ENCODE measurements around the gene CCDC14. TPM values are rescaled to one million over a fixed set of nuclear protein-coding genes. Genes with fewer than 3 reads are reported as not detected.
"Not testable (repeated sequence)": the region's sequence is repeated elsewhere in the genome, so short reads cannot be mapped to it uniquely, and the experiment has no call there.

Gene CCDC14
- total and polyA plus RNA-seq, 9 of the 15 experiments (the other 6 are each of a cell fraction or from before 2014, with no cell fraction given) = 18.6 to 107 (median 57.3) TPM

DNA sequence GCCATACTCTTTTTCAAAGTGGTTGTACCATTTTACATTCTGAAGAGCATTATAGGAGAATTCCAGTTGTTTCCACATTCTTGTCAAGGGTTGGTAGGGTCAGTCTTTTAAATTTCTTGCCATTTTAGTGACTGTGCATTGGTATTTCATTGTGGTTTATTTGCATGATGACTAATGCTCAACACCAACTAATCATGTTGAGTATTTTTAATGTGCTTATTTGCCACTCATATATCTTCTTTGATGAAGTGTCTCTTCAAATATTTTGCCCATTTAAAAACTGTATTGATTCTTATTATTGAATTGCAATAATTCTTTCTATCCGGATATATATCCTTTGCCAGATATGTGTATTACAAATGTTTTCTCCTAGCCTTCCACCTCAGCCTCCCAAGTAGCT, 47.3 kb upstream of the CCDC14 start:
- H3K27ac ChIP-seq (ENCODE audit: extremely low read depth, low read depth, low read length); H3K4me2 ChIP-seq (ENCODE audit: insufficient read depth, low read length); FAIRE-seq; ATAC-seq; H3K4me3 ChIP-seq; H3K9ac ChIP-seq (ENCODE audit: insufficient read depth in 1 of 2, low read depth in 2 of 2, low read length in 2 of 2); H3K36me3 ChIP-seq (ENCODE audit: control insufficient read depth, insufficient read depth, low read length); intact Hi-C loops (cut with micrococcal nuclease); H3K27me3 ChIP-seq (ENCODE audit: control insufficient read depth in 2 of 2, insufficient read depth in 2 of 2, low read length in 2 of 2); H2AFZ ChIP-seq (ENCODE audit: low read depth, low read length); H4K20me1 ChIP-seq (replicated peaks; ENCODE audit: control insufficient read depth, insufficient read depth, low read length); H3K79me2 ChIP-seq (ENCODE audit: control insufficient read depth, insufficient read depth, low read length); in situ Hi-C loops (cut with MboI); H3K9me1 ChIP-seq (ENCODE audit: control insufficient read depth, insufficient read depth, low read length); DNase-seq (ENCODE audit: extremely low read depth in 1 of 4, low spot score in 3 of 4); BruUV-seq (replicated peaks); H3K9me3 ChIP-seq (replicated peaks; ENCODE audit: control insufficient read depth, insufficient read depth, low read depth, low read length); H3K4me1 ChIP-seq (replicated peaks in 1 of 2; ENCODE audit: control insufficient read depth in 2 of 2, insufficient read depth in 2 of 2, low read length in 2 of 2); CTCF ChIA-PET (ENCODE audit: low intra/inter-chr PET ratio): not testable (repeated sequence)
- 0% methylated on average over 1 of the region's 1 CpG for WGBS (ENCODE audit: insufficient coverage, low coverage, missing lambda C conversion rate)
- POLR2A ChIA-PET = interaction anchor here (0.7 kb wide), 1 partner anchor 171 kb away, joined by 4 read pairs; no protein-coding TSS in a partner anchor

DNA sequence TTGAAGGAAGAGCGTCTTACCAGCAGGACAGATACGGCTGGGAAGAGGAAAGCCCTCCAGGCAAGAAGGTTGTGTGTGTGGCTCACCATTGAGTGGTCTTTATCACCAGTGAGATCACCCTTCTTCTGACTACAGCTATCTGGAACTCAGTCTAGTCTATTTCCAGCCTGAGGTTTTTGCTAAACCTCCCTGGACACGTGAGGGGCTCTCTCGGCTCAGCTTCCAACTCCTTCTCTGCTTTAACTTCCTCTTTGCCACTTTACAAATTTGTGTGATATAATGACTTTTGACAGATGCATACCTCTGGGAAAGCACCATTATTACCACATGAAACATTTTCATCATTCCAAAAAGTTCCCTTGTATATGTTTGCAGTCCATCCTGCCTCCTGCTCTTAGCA, 46.2 kb upstream of the CCDC14 start:
- Histone ChIP-seq H3K4me3 (no peak overlapping the region), H3K4me1 (replicated peaks in 1 of 2; ENCODE audit: control insufficient read depth in 2 of 2, insufficient read depth in 2 of 2, low read length in 2 of 2) (no peaks in the 10 kb centered on the region), H2AFZ (ENCODE audit: low read depth, low read length) (no peak overlapping the region), H4K20me1 (replicated peaks; ENCODE audit: control insufficient read depth, insufficient read depth, low read length) (no peaks in the 10 kb centered on the region), H3K27ac (ENCODE audit: extremely low read depth, low read depth, low read length) (no peak overlapping the region), H3K27me3 (ENCODE audit: control insufficient read depth in 2 of 2, insufficient read depth in 2 of 2, low read length in 2 of 2) (no peaks in the 10 kb centered on the region), H3K36me3 (ENCODE audit: control insufficient read depth, insufficient read depth, low read length) (no peaks in the 10 kb centered on the region), H3K9me3 (replicated peaks; ENCODE audit: control insufficient read depth, insufficient read depth, low read depth, low read length) (no peaks in the 10 kb centered on the region), H3K9ac (ENCODE audit: insufficient read depth in 1 of 2, low read depth in 2 of 2, low read length in 2 of 2) (no peak overlapping the region), H3K4me2 (ENCODE audit: insufficient read depth, low read length) (no peak overlapping the region), H3K79me2 (ENCODE audit: control insufficient read depth, insufficient read depth, low read length) (no peaks in the 10 kb centered on the region), H3K9me1 (ENCODE audit: control insufficient read depth, insufficient read depth, low read length) (no peaks in the 10 kb centered on the region)
- FAIRE-seq (no peak), DNase-seq (ENCODE audit: extremely low read depth in 1 of 4, low spot score in 3 of 4) (no peak), ATAC-seq (no peak)
- WGBS (ENCODE audit: insufficient coverage, low coverage, missing lambda C conversion rate) = 0% methylated on average over 3 of the region's 4 CpGs
- POLR2A ChIA-PET = interaction anchor here (0.6 kb wide), 1 partner anchor 194 kb away, joined by 3 read pairs; no protein-coding TSS in a partner anchor
- intact Hi-C loops (cut with micrococcal nuclease) (no loop called here), in situ Hi-C loops (cut with MboI) (no loop called here)
- CTCF ChIA-PET (ENCODE audit: low intra/inter-chr PET ratio) = no interaction called here
- BruUV-seq (replicated peaks) = no TSS peak
- TF ChIP-seq, protein P1, sequence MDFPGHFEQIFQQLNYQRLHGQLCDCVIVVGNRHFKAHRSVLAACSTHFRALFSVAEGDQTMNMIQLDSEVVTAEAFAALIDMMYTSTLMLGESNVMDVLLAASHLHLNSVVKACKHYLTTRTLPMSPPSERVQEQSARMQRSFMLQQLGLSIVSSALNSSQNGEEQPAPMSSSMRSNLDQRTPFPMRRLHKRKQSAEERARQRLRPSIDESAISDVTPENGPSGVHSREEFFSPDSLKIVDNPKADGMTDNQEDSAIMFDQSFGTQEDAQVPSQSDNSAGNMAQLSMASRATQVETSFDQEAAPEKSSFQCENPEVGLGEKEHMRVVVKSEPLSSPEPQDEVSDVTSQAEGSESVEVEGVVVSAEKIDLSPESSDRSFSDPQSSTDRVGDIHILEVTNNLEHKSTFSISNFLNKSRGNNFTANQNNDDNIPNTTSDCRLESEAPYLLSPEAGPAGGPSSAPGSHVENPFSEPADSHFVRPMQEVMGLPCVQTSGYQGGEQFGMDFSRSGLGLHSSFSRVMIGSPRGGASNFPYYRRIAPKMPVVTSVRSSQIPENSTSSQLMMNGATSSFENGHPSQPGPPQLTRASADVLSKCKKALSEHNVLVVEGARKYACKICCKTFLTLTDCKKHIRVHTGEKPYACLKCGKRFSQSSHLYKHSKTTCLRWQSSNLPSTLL (IDR thresholded peaks at IDR 0.05) = no peak
- TF ChIP-seq, protein P2, sequence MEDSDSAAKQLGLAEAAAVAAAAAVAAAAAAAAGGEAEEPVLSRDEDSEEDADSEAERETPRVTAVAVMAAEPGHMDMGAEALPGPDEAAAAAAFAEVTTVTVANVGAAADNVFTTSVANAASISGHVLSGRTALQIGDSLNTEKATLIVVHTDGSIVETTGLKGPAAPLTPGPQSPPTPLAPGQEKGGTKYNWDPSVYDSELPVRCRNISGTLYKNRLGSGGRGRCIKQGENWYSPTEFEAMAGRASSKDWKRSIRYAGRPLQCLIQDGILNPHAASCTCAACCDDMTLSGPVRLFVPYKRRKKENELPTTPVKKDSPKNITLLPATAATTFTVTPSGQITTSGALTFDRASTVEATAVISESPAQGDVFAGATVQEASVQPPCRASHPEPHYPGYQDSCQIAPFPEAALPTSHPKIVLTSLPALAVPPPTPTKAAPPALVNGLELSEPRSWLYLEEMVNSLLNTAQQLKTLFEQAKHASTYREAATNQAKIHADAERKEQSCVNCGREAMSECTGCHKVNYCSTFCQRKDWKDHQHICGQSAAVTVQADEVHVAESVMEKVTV (CRISPR knock-in tag; IDR thresholded peaks at IDR 0.05) = no peak
- TF ChIP-seq, protein P3, sequence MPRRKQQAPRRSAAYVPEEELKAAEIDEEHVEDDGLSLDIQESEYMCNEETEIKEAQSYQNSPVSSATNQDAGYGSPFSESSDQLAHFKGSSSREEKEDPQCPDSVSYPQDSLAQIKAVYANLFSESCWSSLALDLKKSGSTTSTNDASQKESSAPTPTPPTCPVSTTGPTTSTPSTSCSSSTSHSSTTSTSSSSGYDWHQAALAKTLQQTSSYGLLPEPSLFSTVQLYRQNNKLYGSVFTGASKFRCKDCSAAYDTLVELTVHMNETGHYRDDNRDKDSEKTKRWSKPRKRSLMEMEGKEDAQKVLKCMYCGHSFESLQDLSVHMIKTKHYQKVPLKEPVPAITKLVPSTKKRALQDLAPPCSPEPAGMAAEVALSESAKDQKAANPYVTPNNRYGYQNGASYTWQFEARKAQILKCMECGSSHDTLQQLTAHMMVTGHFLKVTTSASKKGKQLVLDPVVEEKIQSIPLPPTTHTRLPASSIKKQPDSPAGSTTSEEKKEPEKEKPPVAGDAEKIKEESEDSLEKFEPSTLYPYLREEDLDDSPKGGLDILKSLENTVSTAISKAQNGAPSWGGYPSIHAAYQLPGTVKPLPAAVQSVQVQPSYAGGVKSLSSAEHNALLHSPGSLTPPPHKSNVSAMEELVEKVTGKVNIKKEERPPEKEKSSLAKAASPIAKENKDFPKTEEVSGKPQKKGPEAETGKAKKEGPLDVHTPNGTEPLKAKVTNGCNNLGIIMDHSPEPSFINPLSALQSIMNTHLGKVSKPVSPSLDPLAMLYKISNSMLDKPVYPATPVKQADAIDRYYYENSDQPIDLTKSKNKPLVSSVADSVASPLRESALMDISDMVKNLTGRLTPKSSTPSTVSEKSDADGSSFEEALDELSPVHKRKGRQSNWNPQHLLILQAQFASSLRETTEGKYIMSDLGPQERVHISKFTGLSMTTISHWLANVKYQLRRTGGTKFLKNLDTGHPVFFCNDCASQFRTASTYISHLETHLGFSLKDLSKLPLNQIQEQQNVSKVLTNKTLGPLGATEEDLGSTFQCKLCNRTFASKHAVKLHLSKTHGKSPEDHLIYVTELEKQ (CRISPR knock-in tag; IDR thresholded peaks at IDR 0.05) = no peak
- TF ChIP-seq GABPB2 (CRISPR knock-in tag; conservative IDR thresholded peaks at IDR 0.05) (no peak), ZNF175 (CRISPR knock-in tag; IDR thresholded peaks at IDR 0.05; ENCODE audit: low read depth) (no peak), ATF7 (IDR thresholded peaks at IDR 0.05) (no peak), U2AF2 (optimal IDR thresholded peaks at IDR 0.05; ENCODE audit: low read depth, low read length) (no peak), MEF2D (tag; conservative IDR thresholded peaks at IDR 0.05; ENCODE audit: low read depth) (no peak), ZC3H4 (CRISPR knock-in tag; IDR thresholded peaks at IDR 0.05; ENCODE audit: borderline replicate concordance) (no peak)
